ENCODE data around the gene CSNK1D.

DNA sequence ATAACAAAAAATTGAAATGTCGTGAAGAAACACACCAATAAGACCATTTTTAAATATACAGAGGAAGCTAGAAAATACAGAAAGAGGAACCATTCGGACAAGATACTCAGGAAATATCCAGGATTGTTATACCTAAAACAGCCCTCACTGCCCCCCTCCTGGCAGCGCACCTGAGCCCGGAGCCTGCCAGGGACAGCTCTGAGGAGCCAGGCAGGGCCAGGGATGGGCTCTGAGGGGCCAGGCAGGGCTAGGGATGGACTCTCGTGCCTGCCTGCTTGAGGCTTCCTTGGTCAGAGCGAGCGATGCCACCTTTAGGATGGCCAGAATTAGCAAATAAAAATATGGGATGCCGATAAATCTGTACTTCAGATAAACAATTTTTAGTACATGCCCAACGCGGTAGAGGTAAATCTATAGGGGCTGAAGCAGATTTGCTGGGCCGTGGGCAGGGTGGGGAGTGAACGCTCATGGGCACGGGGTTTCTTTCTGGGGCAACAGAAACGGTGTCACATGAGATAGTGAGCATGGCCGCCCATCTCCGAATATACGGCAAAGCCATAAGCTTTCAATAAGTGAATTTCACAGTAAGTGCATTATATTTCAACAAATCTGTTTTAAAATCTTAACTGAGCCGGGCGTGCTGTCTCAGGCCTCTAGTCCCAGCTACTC is 18.2 kb upstream of the CSNK1D start:
- TF ChIP-seq, protein P1, sequence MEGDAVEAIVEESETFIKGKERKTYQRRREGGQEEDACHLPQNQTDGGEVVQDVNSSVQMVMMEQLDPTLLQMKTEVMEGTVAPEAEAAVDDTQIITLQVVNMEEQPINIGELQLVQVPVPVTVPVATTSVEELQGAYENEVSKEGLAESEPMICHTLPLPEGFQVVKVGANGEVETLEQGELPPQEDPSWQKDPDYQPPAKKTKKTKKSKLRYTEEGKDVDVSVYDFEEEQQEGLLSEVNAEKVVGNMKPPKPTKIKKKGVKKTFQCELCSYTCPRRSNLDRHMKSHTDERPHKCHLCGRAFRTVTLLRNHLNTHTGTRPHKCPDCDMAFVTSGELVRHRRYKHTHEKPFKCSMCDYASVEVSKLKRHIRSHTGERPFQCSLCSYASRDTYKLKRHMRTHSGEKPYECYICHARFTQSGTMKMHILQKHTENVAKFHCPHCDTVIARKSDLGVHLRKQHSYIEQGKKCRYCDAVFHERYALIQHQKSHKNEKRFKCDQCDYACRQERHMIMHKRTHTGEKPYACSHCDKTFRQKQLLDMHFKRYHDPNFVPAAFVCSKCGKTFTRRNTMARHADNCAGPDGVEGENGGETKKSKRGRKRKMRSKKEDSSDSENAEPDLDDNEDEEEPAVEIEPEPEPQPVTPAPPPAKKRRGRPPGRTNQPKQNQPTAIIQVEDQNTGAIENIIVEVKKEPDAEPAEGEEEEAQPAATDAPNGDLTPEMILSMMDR (IDR thresholded peaks at IDR 0.05), result no peak
- no peak for TF ChIP-seq POLR2A (IDR thresholded peaks at IDR 0.05)

Data from ovary (tissue), 3 donors.